Neuronal stem cell (in vitro differentiated cells): ENCODE measurements around the gene EGFL6.

Experiments
- DNase-seq: peaks from one replicate; pipeline ENCODE4 v3.0.0-alpha.2; 2013; ENCODE audit warnings: low spot score
- H2AFZ ChIP-seq: one replicate; pipeline ENCODE4 v1.6.1; 2013; ENCODE audit warnings: mild to moderate bottlenecking, low read length, inconsistent platforms
- H2AK5ac ChIP-seq: 2 replicates; pipeline ENCODE4 v1.6.1; 2013; ENCODE audit warnings: low read depth, mild to moderate bottlenecking, inconsistent platforms, low read length, moderate library complexity, mixed read lengths
- H2BK120ac ChIP-seq: 2 replicates; pipeline ENCODE4 v1.6.1; 2013; ENCODE audit warnings: low read depth, mild to moderate bottlenecking, inconsistent platforms, low read length, moderate library complexity, mixed read lengths
- H2BK12ac ChIP-seq: one replicate; pipeline ENCODE4 v1.6.1; 2013; ENCODE audit warnings: low read length, inconsistent platforms
- H2BK15ac ChIP-seq: 2 replicates; pipeline ENCODE4 v1.6.1; 2013; ENCODE audit warnings: mild to moderate bottlenecking, low read length, inconsistent platforms, mixed read lengths
- H2BK5ac ChIP-seq: one replicate; pipeline ENCODE4 v1.6.1; 2013; ENCODE audit warnings: inconsistent platforms, mild to moderate bottlenecking, low read length, moderate library complexity
- H3K14ac ChIP-seq: one replicate; pipeline ENCODE4 v1.6.1; 2013; ENCODE audit warnings: low read length, inconsistent platforms
- H3K18ac ChIP-seq: 2 replicates; pipeline ENCODE4 v1.6.1; 2013; ENCODE audit warnings: low read length, inconsistent platforms
- H3K23ac ChIP-seq: 2 replicates; pipeline ENCODE4 v1.6.1; 2013; ENCODE audit warnings: low read depth, mild to moderate bottlenecking, mixed read lengths, low read length, inconsistent platforms; ENCODE audit not compliant: poor library complexity
- H3K27ac ChIP-seq: replicated peaks from 3 replicates; pipeline ENCODE4 v1.5.1; 2013; ENCODE audit warnings: low read length, inconsistent platforms
- H3K27me3 ChIP-seq, 3 experiments: 2 replicates each; pipeline ENCODE4 v1.6.1; 2013; ENCODE audit warnings: low read length in 3 of 3, mild to moderate bottlenecking in 2 of 3, inconsistent platforms in 1 of 3, low read depth in 1 of 3, mixed read lengths in 1 of 3, moderate library complexity in 1 of 3; ENCODE audit not compliant: control insufficient read depth in 3 of 3, insufficient read depth in 3 of 3
- H3K36me3 ChIP-seq, 2 donors: replicated peaks in 1 of 2; 2 replicates each; pipeline ENCODE4 v1.6.1; 2013; ENCODE audit warnings: low read length in 2 of 2; ENCODE audit not compliant: control insufficient read depth in 2 of 2, insufficient read depth in 2 of 2
- H3K4ac ChIP-seq: 2 replicates; pipeline ENCODE4 v1.6.1; 2013; ENCODE audit warnings: inconsistent platforms, mild to moderate bottlenecking, low read length, moderate library complexity
- H3K4me1 ChIP-seq, 2 donors: 1 replicate in 1 of 2; 2 replicates in 1 of 2; pipeline ENCODE4 v1.6.1; 2013; ENCODE audit warnings: low read length in 2 of 2, low read depth in 1 of 2; ENCODE audit not compliant: control insufficient read depth in 2 of 2, insufficient read depth in 1 of 2
- H3K4me2 ChIP-seq: one replicate; pipeline ENCODE4 v1.6.1; 2013; ENCODE audit warnings: mild to moderate bottlenecking, low read length, inconsistent platforms; ENCODE audit not compliant: insufficient read depth, poor library complexity, severe bottlenecking
- H3K4me3 ChIP-seq, 2 donors: 2 replicates each; pipeline ENCODE4 v1.5.1; 2013; ENCODE audit warnings: low read length in 2 of 2, mild to moderate bottlenecking in 2 of 2, inconsistent platforms in 1 of 2, moderate library complexity in 1 of 2
- H3K79me1 ChIP-seq: one replicate; pipeline ENCODE4 v1.6.1; 2013; ENCODE audit warnings: low read depth, mild to moderate bottlenecking, inconsistent platforms, low read length, moderate library complexity
- H3K9ac ChIP-seq: one replicate; pipeline ENCODE4 v1.6.1; 2013; ENCODE audit warnings: mild to moderate bottlenecking, low read depth, low read length, inconsistent platforms; ENCODE audit not compliant: poor library complexity
- H3K9me3 ChIP-seq, 2 donors: replicated peaks in 1 of 2; 2 replicates each; pipeline versions ENCODE3 to v1.6.1; 2013; ENCODE audit warnings: low read length in 2 of 2, mild to moderate bottlenecking in 2 of 2, inconsistent platforms in 1 of 2, low read depth in 1 of 2, mixed read lengths in 1 of 2, moderate library complexity in 1 of 2; ENCODE audit not compliant: control insufficient read depth in 2 of 2, insufficient read depth in 1 of 2
- H4K8ac ChIP-seq: one replicate; pipeline ENCODE4 v1.6.1; 2013; ENCODE audit warnings: low read depth, mild to moderate bottlenecking, inconsistent platforms, low read length, moderate library complexity
- H4K91ac ChIP-seq: one replicate; pipeline ENCODE4 v1.6.1; 2013; ENCODE audit warnings: low read length, low read depth, mild to moderate bottlenecking, inconsistent platforms; ENCODE audit not compliant: poor library complexity
- WGBS, 2 donors: extraction: QIAGEN DNeasy Blood & Tissue Kit; methylation state at CpG; one replicate each; pipeline ENCODE4 v1.1.7; 2013; ENCODE audit warnings: missing lambda C conversion rate in 2 of 2, mixed read lengths in 1 of 2; ENCODE audit not compliant: insufficient read length in 2 of 2, insufficient replicate concordance in 1 of 2; ENCODE audit errors: extremely low coverage in 2 of 2; 5-methylcytosine and 5-hydroxymethylcytosine counted together

Gene EGFL6

GRCh38 chrX:13664020-13664419 lies 94.6 kb downstream of the EGFL6 start:
- Histone ChIP-seq H3K14ac (no peak overlapping the region), H3K79me1 (no peaks in the 10 kb centered on the region), H4K8ac (no peak overlapping the region), H3K36me3 (peaks cover 0 to 12% of the 10 kb centered on the region in 2 donors), H3K4me1 (peaks cover 0 to 2% of the 10 kb centered on the region in 2 donors), H3K27ac (no peak overlapping the region), H2AFZ (no peak overlapping the region), H2AK5ac (no peak overlapping the region), H2BK120ac (no peak overlapping the region), H2BK12ac (no peak overlapping the region), H4K91ac (no peak overlapping the region), H3K4me3 (no peak overlapping the region), H3K9ac (no peak overlapping the region), H3K4me2 (no peak overlapping the region), H2BK15ac (no peak overlapping the region), H2BK5ac (no peak overlapping the region), H3K18ac (no peak overlapping the region), H3K23ac (no peak overlapping the region), H3K4ac (no peak overlapping the region), H3K27me3 (peaks cover 0 to 5% (median 0%) of the 10 kb centered on the region in 3 experiments), H3K9me3 (no peaks in the 10 kb centered on the region)
- no CpG with 5 or more reads among the region's 3 CpGs for WGBS, 2 donors
- no peak for DNase-seq

GRCh38 chrX:13666836-13667235 lies 97.4 kb downstream of the EGFL6 start:
- no peak overlapping the region for H2BK12ac ChIP-seq
- H4K8ac ChIP-seq = no peak overlapping the region
- no peak overlapping the region for H2BK120ac ChIP-seq
- no peak overlapping the region for H2BK15ac ChIP-seq
- WGBS, 2 donors = no CpG with 5 or more reads among the region's 3 CpGs
- H3K4me2 ChIP-seq = no peak overlapping the region
- peaks cover 0 to 5% (median 0%) of the 10 kb centered on the region in 3 experiments for H3K27me3 ChIP-seq
- no peak overlapping the region for H3K14ac ChIP-seq
- DNase-seq = no peak
- no peak overlapping the region for H2BK5ac ChIP-seq
- H3K79me1 ChIP-seq = no peaks in the 10 kb centered on the region
- H3K27ac ChIP-seq = no peak overlapping the region
- no peak overlapping the region for H2AFZ ChIP-seq
- H3K9me3 ChIP-seq = no peaks in the 10 kb centered on the region
- no peaks in the 10 kb centered on the region for H3K4me1 ChIP-seq
- H3K36me3 ChIP-seq = peaks cover 0 to 9% of the 10 kb centered on the region in 2 donors
- no peak overlapping the region for H3K4ac ChIP-seq
- no peak overlapping the region for H2AK5ac ChIP-seq
- no peak overlapping the region for H4K91ac ChIP-seq
- H3K23ac ChIP-seq = no peak overlapping the region
- H3K4me3 ChIP-seq = no peak overlapping the region
- H3K18ac ChIP-seq = no peak overlapping the region
- H3K9ac ChIP-seq = no peak overlapping the region

GRCh38 chrX:13667919-13668318 lies 98.5 kb downstream of the EGFL6 start:
- no peaks in the 10 kb centered on the region for H3K79me1 ChIP-seq
- no peak overlapping the region for H2BK120ac ChIP-seq
- no peaks in the 10 kb centered on the region for H3K4me1 ChIP-seq
- DNase-seq = no peak
- H3K4me3 ChIP-seq = no peak overlapping the region
- H4K8ac ChIP-seq = no peak overlapping the region
- no peak overlapping the region for H3K23ac ChIP-seq
- no peak overlapping the region for H3K18ac ChIP-seq
- peaks cover 0 to 7% of the 10 kb centered on the region in 2 donors for H3K36me3 ChIP-seq
- no peak overlapping the region for H2BK15ac ChIP-seq
- no peak overlapping the region for H3K14ac ChIP-seq
- H3K9me3 ChIP-seq = no peaks in the 10 kb centered on the region
- no peak overlapping the region for H4K91ac ChIP-seq
- no peak overlapping the region for H3K9ac ChIP-seq
- peaks cover 0 to 5% (median 0%) of the 10 kb centered on the region in 3 experiments for H3K27me3 ChIP-seq
- H3K4me2 ChIP-seq = no peak overlapping the region
- no peak overlapping the region for H2BK12ac ChIP-seq
- no peak overlapping the region for H3K27ac ChIP-seq
- H2BK5ac ChIP-seq = no peak overlapping the region
- no peak overlapping the region for H2AFZ ChIP-seq
- H2AK5ac ChIP-seq = no peak overlapping the region
- H3K4ac ChIP-seq = no peak overlapping the region

GRCh38 chrX:13669246-13669737 lies 99.9 kb downstream of the EGFL6 start:
- H3K4me2 ChIP-seq = no peak overlapping the region
- no peak overlapping the region for H2BK5ac ChIP-seq
- H3K4me1 ChIP-seq = no peaks in the 10 kb centered on the region
- H3K4me3 ChIP-seq = no peak overlapping the region
- H3K4ac ChIP-seq = no peak overlapping the region
- no peak overlapping the region for H3K18ac ChIP-seq
- H2BK15ac ChIP-seq = no peak overlapping the region
- H3K27ac ChIP-seq = no peak overlapping the region
- H4K91ac ChIP-seq = no peak overlapping the region
- H2BK12ac ChIP-seq = no peak overlapping the region
- no peak overlapping the region for H3K9ac ChIP-seq
- H3K9me3 ChIP-seq = no peaks in the 10 kb centered on the region
- no peak overlapping the region for H4K8ac ChIP-seq
- H2AK5ac ChIP-seq = no peak overlapping the region
- peaks cover 0 to 5% (median 0%) of the 10 kb centered on the region in 3 experiments for H3K27me3 ChIP-seq
- no peak for DNase-seq
- WGBS, 2 donors = no CpG with 5 or more reads among the region's 9 CpGs
- H3K23ac ChIP-seq = no peak overlapping the region
- H2BK120ac ChIP-seq = no peak overlapping the region
- no peaks in the 10 kb centered on the region for H3K79me1 ChIP-seq
- no peak overlapping the region for H2AFZ ChIP-seq
- no peak overlapping the region for H3K14ac ChIP-seq
- H3K36me3 ChIP-seq = no peaks in the 10 kb centered on the region
